Measurements from ENCODE around the gene HTT.

The HTT gene

GRCh38 chr4:3208826-3209225 lies 134.3 kb downstream of the HTT start:
- no peaks in the 10 kb centered on the region for H3K27me3 ChIP-seq (ENCODE audit: insufficient read depth, low read length, poor library complexity, severe bottlenecking)
- H3K4me3 ChIP-seq (ENCODE audit: low read length, poor library complexity, severe bottlenecking), result no peak overlapping the region
- no peak for TF ChIP-seq CTCF (conservative IDR thresholded peaks at IDR 0.05; ENCODE audit: low read length)
- no peaks in the 10 kb centered on the region for H3F3A ChIP-seq (ENCODE audit: low read depth)
- H2AFZ ChIP-seq (ENCODE audit: low read length), result no peak overlapping the region
- peaks cover 55% of the 10 kb centered on the region; the same call in 1 of the 2 replicates for H3K36me3 ChIP-seq (ENCODE audit: insufficient read depth, low read length)
- no peak overlapping the region for H3K4me2 ChIP-seq (ENCODE audit: low read depth, low read length, poor library complexity, severe bottlenecking)
- no peaks in the 10 kb centered on the region for H3K9me2 ChIP-seq (replicated peaks; ENCODE audit: low read depth, low read length)
- no peaks in the 10 kb centered on the region for H3K79me2 ChIP-seq (ENCODE audit: insufficient read depth, low read length)
- no peak overlapping the region for H3K9ac ChIP-seq (ENCODE audit: low read depth, low read length, poor library complexity, severe bottlenecking)
- no peaks in the 10 kb centered on the region for H4K20me1 ChIP-seq (ENCODE audit: insufficient read depth, low read length, poor library complexity, severe bottlenecking)
- peaks cover 24% of the 10 kb centered on the region for H3K4me1 ChIP-seq (ENCODE audit: insufficient read depth, low read length, poor library complexity, severe bottlenecking)
- no peaks in the 10 kb centered on the region for H3K9me3 ChIP-seq (ENCODE audit: insufficient read depth, low read depth, low read length)

- Histone ChIP-seq H3F3A (ENCODE audit: low read depth) (no peaks in the 10 kb centered on the region), H3K36me3 (ENCODE audit: insufficient read depth, low read length) (peaks cover 62% of the 10 kb centered on the region; the same call in 1 of the 2 replicates), H3K4me3 (ENCODE audit: low read length, poor library complexity, severe bottlenecking) (no peak overlapping the region), H3K9ac (ENCODE audit: low read depth, low read length, poor library complexity, severe bottlenecking) (no peak overlapping the region), H3K79me2 (ENCODE audit: insufficient read depth, low read length) (no peaks in the 10 kb centered on the region), H2AFZ (ENCODE audit: low read length) (no peak overlapping the region), H3K9me3 (ENCODE audit: insufficient read depth, low read depth, low read length) (no peaks in the 10 kb centered on the region), H4K20me1 (ENCODE audit: insufficient read depth, low read length, poor library complexity, severe bottlenecking) (no peaks in the 10 kb centered on the region), H3K27me3 (ENCODE audit: insufficient read depth, low read length, poor library complexity, severe bottlenecking) (no peaks in the 10 kb centered on the region), H3K9me2 (replicated peaks; ENCODE audit: low read depth, low read length) (no peaks in the 10 kb centered on the region), H3K4me2 (ENCODE audit: low read depth, low read length, poor library complexity, severe bottlenecking) (no peak overlapping the region), H3K4me1 (ENCODE audit: insufficient read depth, low read length, poor library complexity, severe bottlenecking) (peaks cover 15% of the 10 kb centered on the region)
- TF ChIP-seq EZH2phosphoT487 (IDR thresholded peaks at IDR 0.05; ENCODE audit: borderline replicate concordance) (no peak), CTCF (conservative IDR thresholded peaks at IDR 0.05; ENCODE audit: low read length) (no peak)
Measured at GRCh38 chr4:3209551-3210325, 135.3 kb downstream of the HTT start.

GRCh38 chr4:3210467-3210866 lies 136.0 kb downstream of the HTT start:
- no peaks in the 10 kb centered on the region for H4K20me1 ChIP-seq (ENCODE audit: insufficient read depth, low read length, poor library complexity, severe bottlenecking)
- H3K79me2 ChIP-seq (ENCODE audit: insufficient read depth, low read length), result no peaks in the 10 kb centered on the region
- H3K9me3 ChIP-seq (ENCODE audit: insufficient read depth, low read depth, low read length), result no peaks in the 10 kb centered on the region
- H2AFZ ChIP-seq (ENCODE audit: low read length), result no peak overlapping the region
- peaks cover 69% of the 10 kb centered on the region; the same call in 1 of the 2 replicates for H3K36me3 ChIP-seq (ENCODE audit: insufficient read depth, low read length)
- TF ChIP-seq CTCF (conservative IDR thresholded peaks at IDR 0.05; ENCODE audit: low read length), result no peak
- TF ChIP-seq EZH2phosphoT487 (IDR thresholded peaks at IDR 0.05; ENCODE audit: borderline replicate concordance), result no peak
- no peaks in the 10 kb centered on the region for H3K27me3 ChIP-seq (ENCODE audit: insufficient read depth, low read length, poor library complexity, severe bottlenecking)
- peaks cover 14% of the 10 kb centered on the region for H3K4me1 ChIP-seq (ENCODE audit: insufficient read depth, low read length, poor library complexity, severe bottlenecking)
- H3F3A ChIP-seq (ENCODE audit: low read depth), result no peaks in the 10 kb centered on the region
- no peak overlapping the region for H3K4me3 ChIP-seq (ENCODE audit: low read length, poor library complexity, severe bottlenecking)
- no peak overlapping the region for H3K4me2 ChIP-seq (ENCODE audit: low read depth, low read length, poor library complexity, severe bottlenecking)
- H3K9ac ChIP-seq (ENCODE audit: low read depth, low read length, poor library complexity, severe bottlenecking), result no peak overlapping the region
- no peaks in the 10 kb centered on the region for H3K9me2 ChIP-seq (replicated peaks; ENCODE audit: low read depth, low read length)

Measured in Loucy (cell line).